Neural progenitor cell (in vitro differentiated cells): Measurements from ENCODE around the gene OGDHL. TPM values are rescaled to one million over a fixed set of nuclear protein-coding genes. Genes with fewer than 3 reads are reported as not detected.

ENCODE experiments used
- DNase-seq: peaks from one replicate; pipeline ENCODE4 v3.0.0-alpha.2; 2016; ENCODE audit warnings: low spot score
- H2AFZ ChIP-seq: fragments of 200-600 bp; sonication (generic); replicated peaks from 2 replicates; pipeline ENCODE4 v1.6.1; 2016; ENCODE audit warnings: antibody characterized with exemption
- H3F3A ChIP-seq: fragments of 200-600 bp; sonication (generic); 2 replicates; pipeline ENCODE4 v1.6.1; 2016; ENCODE audit warnings: antibody characterized with exemption, low read depth
- H3K27ac ChIP-seq: fragments of 200-600 bp; sonication (generic); 2 replicates; pipeline ENCODE4 v1.5.1; 2016; ENCODE audit warnings: mild to moderate bottlenecking
- H3K27me3 ChIP-seq: fragments of 200-600 bp; sonication (generic); 2 replicates; pipeline ENCODE4 v1.6.1; 2016; ENCODE audit warnings: mild to moderate bottlenecking, moderate library complexity
- H3K36me3 ChIP-seq: fragments of 200-600 bp; sonication (generic); 2 replicates; pipeline ENCODE4 v1.5.1; 2016
- H3K4me1 ChIP-seq: fragments of 200-600 bp; sonication (generic); 2 replicates; pipeline ENCODE4 v1.6.1; 2016; ENCODE audit warnings: mixed run types
- H3K4me2 ChIP-seq: fragments of 200-600 bp; sonication (generic); 2 replicates; pipeline ENCODE4 v1.6.1; 2016
- H3K4me3 ChIP-seq: fragments of 200-600 bp; sonication (generic); 2 replicates; pipeline ENCODE4 v1.5.1; 2016
- H3K79me2 ChIP-seq: fragments of 200-600 bp; sonication (generic); 2 replicates; pipeline ENCODE4 v1.6.1; 2016; ENCODE audit warnings: low read depth
- H3K9ac ChIP-seq: fragments of 200-600 bp; sonication (generic); 2 replicates; pipeline ENCODE4 v1.6.1; 2016
- H3K9me3 ChIP-seq: fragments of 200-600 bp; sonication (generic); 2 replicates; pipeline ENCODE4 v1.5.1; 2016; ENCODE audit warnings: low read depth
- H4K20me1 ChIP-seq: fragments of 200-600 bp; sonication (generic); 2 replicates; pipeline ENCODE4 v1.6.1; 2016; ENCODE audit warnings: low read depth
- H3K27ac Mint-ChIP-seq: 3 replicates; pipeline ENCODE4 v1.8.0; 2021; ENCODE audit warnings: mixed read lengths
- H3K27me3 Mint-ChIP-seq: 2 replicates; pipeline ENCODE4 v1.8.0; 2022; ENCODE audit warnings: low read depth, mild to moderate bottlenecking, inconsistent platforms, moderate library complexity, mixed read lengths; ENCODE audit not compliant: insufficient read depth
- H3K36me3 Mint-ChIP-seq: 3 replicates; pipeline ENCODE4 v1.8.0; 2021; ENCODE audit warnings: mixed read lengths
- H3K4me1 Mint-ChIP-seq: 3 replicates; pipeline ENCODE4 v1.8.0; 2021; ENCODE audit warnings: mixed read lengths
- H3K4me3 Mint-ChIP-seq: 3 replicates; pipeline ENCODE4 v1.8.0; 2021; ENCODE audit warnings: mild to moderate bottlenecking, moderate library complexity, mixed read lengths
- H3K9me3 Mint-ChIP-seq: 3 replicates; pipeline ENCODE4 v1.8.0; 2020; ENCODE audit warnings: mixed read lengths
- CTCF ChIP-seq: fragments of 200-600 bp; sonication (generic); IDR thresholded peaks from 2 replicates; pipeline ENCODE4 v1.5.1; 2017; ENCODE audit warnings: antibody characterized with exemption, mild to moderate bottlenecking
- EZH2 ChIP-seq: fragments of 200-600 bp; sonication (generic); IDR thresholded peaks from 2 replicates; pipeline ENCODE4 v1.6.1; 2017; ENCODE audit warnings: antibody characterized with exemption, mild to moderate bottlenecking, moderate library complexity
- EZH2phosphoT487 ChIP-seq: fragments of 200-600 bp; sonication (generic); IDR thresholded peaks from 2 replicates; pipeline ENCODE4 v1.6.1; 2017; ENCODE audit warnings: antibody characterized with exemption
- total RNA-seq: library from RNA; depleted of rRNA; stranded (reverse); fragments of >200 nt; gene quantifications from 2 replicates; pipeline ENCODE4 v1.2.3, GENCODE V29; 2015; ENCODE audit warnings: low replicate concordance

OGDHL gene
- total RNA-seq, 1 donor from 2014 or later = 0.34 TPM

- no peaks in the 10 kb centered on the region for H3K36me3 ChIP-seq
- H3F3A ChIP-seq = no peaks in the 10 kb centered on the region
- peaks cover 2% of the 10 kb centered on the region for H3K4me1 Mint-ChIP-seq
- H3K9me3 Mint-ChIP-seq = peaks cover 5% of the 10 kb centered on the region
- peaks cover 9% of the 10 kb centered on the region for H3K27me3 Mint-ChIP-seq
- H3K79me2 ChIP-seq = no peaks in the 10 kb centered on the region
- no peak for DNase-seq
- no peak overlapping the region for H3K4me3 ChIP-seq
- H3K4me2 ChIP-seq = no peak overlapping the region
- H3K27ac Mint-ChIP-seq = no peak overlapping the region
- no peaks in the 10 kb centered on the region for H3K36me3 Mint-ChIP-seq
- H3K4me3 Mint-ChIP-seq = no peak overlapping the region
- no peak overlapping the region for H3K9ac ChIP-seq
- H2AFZ ChIP-seq = no peak overlapping the region
- no peaks in the 10 kb centered on the region for H4K20me1 ChIP-seq
- H3K27ac ChIP-seq = no peak overlapping the region
- H3K4me1 ChIP-seq = no peaks in the 10 kb centered on the region
- H3K9me3 ChIP-seq = peaks cover under 1% of the 10 kb centered on the region
- TF ChIP-seq EZH2phosphoT487 = no peak
- no peak for TF ChIP-seq CTCF
- TF ChIP-seq EZH2 = no peak
- no peaks in the 10 kb centered on the region for H3K27me3 ChIP-seq
Observed at GRCh38 chr10:49700211-49700610, 61.9 kb downstream of the OGDHL start.

DNA sequence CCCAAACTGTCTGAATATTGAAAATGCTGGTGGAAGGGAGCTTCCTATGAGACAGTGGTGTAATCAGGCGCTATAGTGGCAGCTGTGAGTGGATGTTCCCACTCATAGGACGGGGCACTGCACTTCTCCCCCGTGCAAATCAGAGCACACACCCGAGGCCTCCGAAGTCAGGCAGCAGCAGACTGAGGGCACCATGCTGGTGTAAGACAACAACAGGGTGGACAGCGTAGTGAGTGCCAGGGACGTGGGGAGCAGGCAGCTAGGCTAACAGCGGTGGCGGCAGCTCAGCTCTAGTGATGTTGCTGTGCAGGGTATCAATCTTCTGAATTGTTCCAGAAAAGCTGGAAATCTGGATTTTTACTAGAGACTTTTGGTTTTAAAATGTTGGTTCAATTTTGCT lies 63.4 kb downstream of the OGDHL start:
- H3K36me3 Mint-ChIP-seq = no peaks in the 10 kb centered on the region
- Histone ChIP-seq H3K36me3 (no peaks in the 10 kb centered on the region), H3K9me3 (no peaks in the 10 kb centered on the region), H3K27me3 (peaks cover 9% of the 10 kb centered on the region), H3K4me2 (no peak overlapping the region), H3K4me3 (no peak overlapping the region), H3K9ac (no peak overlapping the region), H2AFZ (no peak overlapping the region), H3K79me2 (no peaks in the 10 kb centered on the region), H4K20me1 (no peaks in the 10 kb centered on the region), H3K4me1 (no peaks in the 10 kb centered on the region), H3F3A (no peaks in the 10 kb centered on the region), H3K27ac (no peak overlapping the region)
- no peaks in the 10 kb centered on the region for H3K9me3 Mint-ChIP-seq
- peaks cover 9% of the 10 kb centered on the region for H3K27me3 Mint-ChIP-seq
- TF ChIP-seq CTCF (no peak), EZH2phosphoT487 (no peak), EZH2 (no peak)
- H3K4me1 Mint-ChIP-seq = peaks cover 2% of the 10 kb centered on the region
- DNase-seq = no peak
- no peak overlapping the region for H3K27ac Mint-ChIP-seq
- H3K4me3 Mint-ChIP-seq = no peak overlapping the region

GRCh38 chr10:49696311-49696710 lies 65.8 kb downstream of the OGDHL start:
- Mint-ChIP-seq H3K4me3 (no peak overlapping the region), H3K36me3 (no peaks in the 10 kb centered on the region), H3K27me3 (peaks cover 3% of the 10 kb centered on the region), H3K9me3 (no peaks in the 10 kb centered on the region), H3K4me1 (no peaks in the 10 kb centered on the region), H3K27ac (no peak overlapping the region)
- H4K20me1 ChIP-seq = no peaks in the 10 kb centered on the region
- H3K79me2 ChIP-seq = no peaks in the 10 kb centered on the region
- no peak overlapping the region for H2AFZ ChIP-seq
- H3K9me3 ChIP-seq = no peaks in the 10 kb centered on the region
- H3K4me3 ChIP-seq = no peak overlapping the region
- H3K27ac ChIP-seq = no peak overlapping the region
- peaks cover 31% of the 10 kb centered on the region for H3K27me3 ChIP-seq
- TF ChIP-seq EZH2phosphoT487 (no peak), EZH2 (no peak), CTCF (no peak)
- H3K4me2 ChIP-seq = no peak overlapping the region
- no peak for DNase-seq
- H3K9ac ChIP-seq = no peak overlapping the region
- H3F3A ChIP-seq = no peaks in the 10 kb centered on the region
- no peaks in the 10 kb centered on the region for H3K36me3 ChIP-seq
- no peaks in the 10 kb centered on the region for H3K4me1 ChIP-seq

DNA sequence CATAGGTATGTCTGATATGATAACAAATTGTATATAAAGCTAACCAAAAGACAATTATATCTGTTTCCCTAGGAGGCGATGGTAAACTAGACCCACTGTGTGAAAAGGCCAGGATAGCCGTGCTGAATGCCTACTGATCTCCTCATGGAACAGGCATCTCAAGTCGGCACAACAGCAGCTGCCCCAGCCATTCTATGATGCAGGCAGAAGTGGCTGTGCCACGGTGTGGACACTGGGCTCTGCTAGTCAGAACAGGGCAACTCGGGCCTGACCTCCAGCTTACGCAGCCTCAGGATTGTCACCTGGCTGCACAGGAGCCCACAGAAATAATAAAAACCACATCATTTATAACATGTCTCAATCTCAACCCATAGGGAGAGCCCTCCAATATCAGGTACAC lies 67.7 kb downstream of the OGDHL start:
- Histone ChIP-seq H3K27me3 (peaks cover 50% of the 10 kb centered on the region), H3K9ac (no peak overlapping the region), H2AFZ (no peak overlapping the region), H3K4me1 (peaks cover 4% of the 10 kb centered on the region), H4K20me1 (no peaks in the 10 kb centered on the region), H3F3A (no peaks in the 10 kb centered on the region), H3K4me3 (no peak overlapping the region), H3K4me2 (no peak overlapping the region), H3K79me2 (no peaks in the 10 kb centered on the region), H3K9me3 (no peaks in the 10 kb centered on the region), H3K27ac (no peak overlapping the region), H3K36me3 (no peaks in the 10 kb centered on the region)
- peaks cover 9% of the 10 kb centered on the region for H3K27me3 Mint-ChIP-seq
- H3K4me3 Mint-ChIP-seq = no peak overlapping the region
- no peak for DNase-seq
- TF ChIP-seq EZH2phosphoT487 = no peak
- no peak for TF ChIP-seq CTCF
- no peak for TF ChIP-seq EZH2
- H3K9me3 Mint-ChIP-seq = no peaks in the 10 kb centered on the region
- H3K27ac Mint-ChIP-seq = no peak overlapping the region
- peaks cover 17% of the 10 kb centered on the region for H3K4me1 Mint-ChIP-seq
- H3K36me3 Mint-ChIP-seq = no peaks in the 10 kb centered on the region
